ENCODE results near the gene MUC12. TPM values are rescaled to one million over a fixed set of nuclear protein-coding genes. Genes with fewer than 3 reads are reported as not detected.
"Not testable (repeated sequence)": the region's sequence is repeated elsewhere in the genome, so short reads cannot be mapped to it uniquely, and the experiment has no call there.

The MUC12 gene, protein sequence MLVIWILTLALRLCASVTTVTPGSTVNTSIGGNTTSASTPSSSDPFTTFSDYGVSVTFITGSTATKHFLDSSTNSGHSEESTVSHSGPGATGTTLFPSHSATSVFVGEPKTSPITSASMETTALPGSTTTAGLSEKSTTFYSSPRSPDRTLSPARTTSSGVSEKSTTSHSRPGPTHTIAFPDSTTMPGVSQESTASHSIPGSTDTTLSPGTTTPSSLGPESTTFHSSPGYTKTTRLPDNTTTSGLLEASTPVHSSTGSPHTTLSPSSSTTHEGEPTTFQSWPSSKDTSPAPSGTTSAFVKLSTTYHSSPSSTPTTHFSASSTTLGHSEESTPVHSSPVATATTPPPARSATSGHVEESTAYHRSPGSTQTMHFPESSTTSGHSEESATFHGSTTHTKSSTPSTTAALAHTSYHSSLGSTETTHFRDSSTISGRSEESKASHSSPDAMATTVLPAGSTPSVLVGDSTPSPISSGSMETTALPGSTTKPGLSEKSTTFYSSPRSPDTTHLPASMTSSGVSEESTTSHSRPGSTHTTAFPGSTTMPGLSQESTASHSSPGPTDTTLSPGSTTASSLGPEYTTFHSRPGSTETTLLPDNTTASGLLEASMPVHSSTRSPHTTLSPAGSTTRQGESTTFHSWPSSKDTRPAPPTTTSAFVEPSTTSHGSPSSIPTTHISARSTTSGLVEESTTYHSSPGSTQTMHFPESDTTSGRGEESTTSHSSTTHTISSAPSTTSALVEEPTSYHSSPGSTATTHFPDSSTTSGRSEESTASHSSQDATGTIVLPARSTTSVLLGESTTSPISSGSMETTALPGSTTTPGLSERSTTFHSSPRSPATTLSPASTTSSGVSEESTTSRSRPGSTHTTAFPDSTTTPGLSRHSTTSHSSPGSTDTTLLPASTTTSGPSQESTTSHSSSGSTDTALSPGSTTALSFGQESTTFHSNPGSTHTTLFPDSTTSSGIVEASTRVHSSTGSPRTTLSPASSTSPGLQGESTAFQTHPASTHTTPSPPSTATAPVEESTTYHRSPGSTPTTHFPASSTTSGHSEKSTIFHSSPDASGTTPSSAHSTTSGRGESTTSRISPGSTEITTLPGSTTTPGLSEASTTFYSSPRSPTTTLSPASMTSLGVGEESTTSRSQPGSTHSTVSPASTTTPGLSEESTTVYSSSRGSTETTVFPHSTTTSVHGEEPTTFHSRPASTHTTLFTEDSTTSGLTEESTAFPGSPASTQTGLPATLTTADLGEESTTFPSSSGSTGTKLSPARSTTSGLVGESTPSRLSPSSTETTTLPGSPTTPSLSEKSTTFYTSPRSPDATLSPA (N-terminal part only)
- total RNA-seq (2014; rRNA removed; shearing (Covaris generic)), result 1.8 and 10.4 TPM in 2 replicates

DNA sequence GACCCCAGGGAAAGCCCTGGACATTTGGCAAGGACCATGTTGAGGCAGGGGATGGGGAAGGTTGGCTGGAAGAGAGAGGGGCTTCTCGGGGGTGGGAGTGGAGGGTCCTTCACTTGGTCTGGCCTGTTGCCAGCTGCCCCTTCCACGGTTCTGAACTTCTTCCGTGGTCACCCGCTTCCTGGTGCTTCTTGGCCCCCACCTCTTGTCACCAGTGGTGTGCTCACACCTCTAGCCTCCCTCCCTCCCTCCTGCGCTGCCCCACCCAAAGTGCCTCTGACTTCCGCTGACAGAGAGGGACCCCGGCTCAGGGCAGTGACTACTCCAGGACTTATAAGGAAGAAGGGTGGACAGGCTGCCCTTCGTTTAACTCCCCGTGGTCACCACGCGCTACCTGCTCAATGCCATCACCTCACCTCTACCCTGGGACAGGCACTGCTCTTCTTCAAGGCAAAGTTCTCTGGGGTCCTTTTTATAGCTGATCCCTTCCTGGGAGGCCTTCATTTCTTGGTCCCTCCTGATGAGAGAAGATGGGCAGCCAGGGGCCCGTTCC is at the start of gene MUC12:
TSS of gene MUC12 (plus strand) at position 500 of the 550 bp plus-strand sequence. CDS start 58 bp downstream, outside the sequence.
- Histone ChIP-seq H3K27me3 (ENCODE audit: control insufficient read depth, insufficient read depth, low read length) (peaks cover 21% of the 10 kb centered on the region), H3K4me3 (ENCODE audit: insufficient read depth, low read depth, low read length) (no peak within 1 kb of the TSS), H3K36me3 (replicated peaks; ENCODE audit: control insufficient read depth, insufficient read depth, low read length) (no peaks in the 10 kb centered on the region; the same call in none of the 2 replicates)
- DNase-seq, result no peak

DNA sequence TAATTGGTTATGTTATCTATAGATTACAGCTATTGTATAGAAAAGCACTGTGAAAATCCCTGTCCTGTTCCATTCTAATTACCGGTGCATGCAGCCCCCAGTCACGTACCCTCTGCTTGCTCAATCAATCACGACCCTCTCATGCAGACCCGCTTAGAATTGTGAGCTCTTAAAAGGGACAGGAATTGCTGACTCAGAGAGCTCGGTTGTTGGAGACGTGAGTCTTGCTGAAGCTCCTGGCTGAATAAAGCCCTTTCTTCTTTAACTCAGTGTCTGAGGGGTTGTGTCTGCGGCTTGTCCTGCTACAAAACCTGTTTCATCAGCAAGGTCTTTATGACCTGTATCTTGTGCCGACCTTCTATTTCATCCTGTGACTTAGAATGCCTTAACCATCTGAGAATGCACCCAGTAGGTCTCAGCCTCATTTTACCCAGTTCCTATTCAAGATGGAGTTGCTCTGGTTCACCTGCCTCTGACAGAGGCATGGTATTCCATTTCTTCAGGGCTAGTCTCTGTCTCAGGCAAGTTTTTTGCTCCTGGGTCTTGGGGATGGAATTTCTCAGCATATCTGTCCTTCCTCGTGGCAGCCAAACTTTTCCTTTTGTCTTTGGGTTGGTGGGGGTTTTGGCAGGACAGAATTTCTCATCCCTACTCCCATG is 49.5 kb upstream of the MUC12 start:
- H3K4me3 ChIP-seq (ENCODE audit: insufficient read depth, low read depth, low read length); H3K36me3 ChIP-seq (replicated peaks; ENCODE audit: control insufficient read depth, insufficient read depth, low read length); H3K27me3 ChIP-seq (ENCODE audit: control insufficient read depth, insufficient read depth, low read length); DNase-seq: not testable (repeated sequence)

DNA sequence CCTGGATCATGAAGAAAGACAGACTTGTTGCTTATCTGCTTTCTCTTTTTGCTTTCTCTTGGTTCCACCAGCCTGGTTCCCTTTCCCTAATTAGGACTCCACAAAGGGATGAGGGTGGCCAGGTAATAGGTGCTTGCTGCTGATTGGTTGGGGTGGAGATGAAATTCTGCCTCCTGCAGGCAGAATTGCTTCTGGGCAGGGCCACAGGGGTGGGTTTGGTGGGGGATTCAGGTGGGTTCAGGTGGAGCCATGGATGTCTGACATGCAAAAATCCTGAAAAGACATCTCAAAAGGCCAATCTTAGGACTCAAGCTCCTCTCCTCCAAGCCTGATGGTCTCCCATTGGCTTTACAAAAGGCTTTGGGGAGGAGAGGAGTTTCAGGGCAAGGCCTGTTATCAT is 48.3 kb upstream of the MUC12 start:
- no peaks in the 10 kb centered on the region for H3K36me3 ChIP-seq (replicated peaks; ENCODE audit: control insufficient read depth, insufficient read depth, low read length)
- no peak overlapping the region for H3K4me3 ChIP-seq (ENCODE audit: insufficient read depth, low read depth, low read length)
- H3K27me3 ChIP-seq (ENCODE audit: control insufficient read depth, insufficient read depth, low read length), result no peaks in the 10 kb centered on the region
- no peak for DNase-seq

DNA sequence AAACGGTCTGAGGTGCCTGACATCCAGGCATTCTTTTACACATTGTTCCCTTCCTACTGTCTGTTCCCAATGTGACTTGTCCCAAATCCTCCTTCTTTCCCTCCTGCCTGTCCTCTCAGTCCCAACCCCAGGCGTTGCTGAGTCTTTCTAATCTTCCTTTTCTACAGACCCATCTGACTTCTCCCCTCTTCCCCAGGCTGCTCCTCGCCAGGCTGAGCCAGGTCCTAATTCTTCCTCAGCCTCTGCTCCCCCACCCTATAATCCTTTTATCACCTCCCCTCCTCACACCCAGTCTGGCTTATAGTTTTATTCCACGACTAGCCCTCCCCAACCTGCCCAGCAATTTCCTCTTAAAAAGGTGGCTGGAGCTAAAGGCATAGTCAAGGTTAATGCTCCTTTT is 45.7 kb upstream of the MUC12 start:
- H3K36me3 ChIP-seq (replicated peaks; ENCODE audit: control insufficient read depth, insufficient read depth, low read length); H3K27me3 ChIP-seq (ENCODE audit: control insufficient read depth, insufficient read depth, low read length); DNase-seq; H3K4me3 ChIP-seq (ENCODE audit: insufficient read depth, low read depth, low read length): not testable (repeated sequence)

GRCh38 chr7:100929808-100930174 is 39.6 kb upstream of the MUC12 start:
- H3K36me3 ChIP-seq (replicated peaks; ENCODE audit: control insufficient read depth, insufficient read depth, low read length), result no peaks in the 10 kb centered on the region; the same call in 1 of the 2 replicates
- no peak for DNase-seq
- no peaks in the 10 kb centered on the region for H3K27me3 ChIP-seq (ENCODE audit: control insufficient read depth, insufficient read depth, low read length)
- no peak overlapping the region for H3K4me3 ChIP-seq (ENCODE audit: insufficient read depth, low read depth, low read length)

GRCh38 chr7:100933734-100934133 is 35.6 kb upstream of the MUC12 start:
- Histone ChIP-seq H3K27me3 (ENCODE audit: control insufficient read depth, insufficient read depth, low read length) (no peaks in the 10 kb centered on the region), H3K4me3 (ENCODE audit: insufficient read depth, low read depth, low read length) (no peak overlapping the region), H3K36me3 (replicated peaks; ENCODE audit: control insufficient read depth, insufficient read depth, low read length) (no peaks in the 10 kb centered on the region)
- no peak for DNase-seq

DNA sequence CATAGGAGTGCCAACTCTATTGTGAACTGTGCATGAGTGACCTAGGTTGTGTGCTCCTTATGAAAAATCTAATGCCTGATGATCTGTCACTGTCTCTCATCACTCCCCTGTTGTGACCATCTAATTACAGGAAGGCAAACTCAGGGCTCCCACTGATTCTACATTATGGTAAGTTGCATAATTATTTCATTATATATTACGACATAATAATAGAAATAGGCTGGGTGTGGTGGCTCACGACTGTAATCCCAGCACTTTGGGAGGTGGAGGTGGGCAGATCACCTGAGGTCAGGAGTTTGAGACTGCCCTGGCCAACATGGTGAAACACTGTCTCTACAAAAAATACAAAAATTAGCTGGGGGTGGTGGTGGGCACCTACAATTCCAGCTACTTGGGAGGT is 34.0 kb upstream of the MUC12 start:
- not testable (repeated sequence) for H3K27me3 ChIP-seq (ENCODE audit: control insufficient read depth, insufficient read depth, low read length); H3K4me3 ChIP-seq (ENCODE audit: insufficient read depth, low read depth, low read length); H3K36me3 ChIP-seq (replicated peaks; ENCODE audit: control insufficient read depth, insufficient read depth, low read length); DNase-seq

DNA sequence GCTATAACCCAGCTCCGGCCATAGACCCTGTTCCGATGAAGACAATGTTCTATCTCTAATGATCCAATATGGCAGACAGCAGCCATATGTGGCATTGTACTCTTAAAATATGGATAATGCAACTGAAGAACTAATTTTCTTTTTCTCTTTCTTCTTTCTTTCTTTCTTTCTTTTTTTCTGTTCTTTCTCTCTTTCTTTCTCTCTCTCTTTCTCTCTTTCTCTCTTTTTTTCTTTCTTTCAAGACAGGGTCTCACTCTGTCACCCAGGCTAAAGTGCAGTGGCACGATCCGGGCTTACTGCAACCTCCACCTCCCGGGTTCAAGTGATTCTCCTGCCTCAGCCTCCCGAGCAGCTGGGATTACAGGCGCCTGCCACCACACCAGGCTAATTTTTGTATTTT is 33.2 kb upstream of the MUC12 start:
- not testable (repeated sequence) for H3K4me3 ChIP-seq (ENCODE audit: insufficient read depth, low read depth, low read length); H3K27me3 ChIP-seq (ENCODE audit: control insufficient read depth, insufficient read depth, low read length); H3K36me3 ChIP-seq (replicated peaks; ENCODE audit: control insufficient read depth, insufficient read depth, low read length); DNase-seq

- H3K4me3 ChIP-seq (ENCODE audit: insufficient read depth, low read depth, low read length), result no peak overlapping the region
- no peaks in the 10 kb centered on the region for H3K27me3 ChIP-seq (ENCODE audit: control insufficient read depth, insufficient read depth, low read length)
- H3K36me3 ChIP-seq (replicated peaks; ENCODE audit: control insufficient read depth, insufficient read depth, low read length), result peaks cover 1% of the 10 kb centered on the region
- no peak for DNase-seq
Measured at GRCh38 chr7:100942045-100942774, 27.2 kb upstream of the MUC12 start.

DNA sequence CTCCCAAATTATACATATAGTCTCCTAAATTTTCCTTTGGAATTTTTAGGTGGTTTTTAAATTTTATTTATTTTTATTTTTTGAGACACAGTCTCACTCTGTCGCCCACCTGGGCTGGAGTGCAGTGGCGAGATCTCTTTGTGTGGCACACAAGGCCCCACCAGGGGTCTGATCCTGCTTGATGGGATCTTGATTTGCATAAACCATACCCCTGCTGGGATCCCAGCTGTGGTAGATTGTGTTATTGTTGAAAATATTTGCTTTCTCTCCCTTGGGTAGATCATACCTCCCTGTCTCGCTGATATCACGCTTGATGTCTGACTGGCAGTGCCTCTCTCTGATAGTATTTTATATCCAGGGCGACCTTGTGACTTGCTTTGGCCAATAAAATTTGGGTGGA is 25.7 kb upstream of the MUC12 start:
- Histone ChIP-seq H3K27me3 (ENCODE audit: control insufficient read depth, insufficient read depth, low read length) (no peaks in the 10 kb centered on the region), H3K4me3 (ENCODE audit: insufficient read depth, low read depth, low read length) (no peak overlapping the region), H3K36me3 (replicated peaks; ENCODE audit: control insufficient read depth, insufficient read depth, low read length) (peaks cover 1% of the 10 kb centered on the region)
- peak; percentile 45 for DNase-seq

DNA sequence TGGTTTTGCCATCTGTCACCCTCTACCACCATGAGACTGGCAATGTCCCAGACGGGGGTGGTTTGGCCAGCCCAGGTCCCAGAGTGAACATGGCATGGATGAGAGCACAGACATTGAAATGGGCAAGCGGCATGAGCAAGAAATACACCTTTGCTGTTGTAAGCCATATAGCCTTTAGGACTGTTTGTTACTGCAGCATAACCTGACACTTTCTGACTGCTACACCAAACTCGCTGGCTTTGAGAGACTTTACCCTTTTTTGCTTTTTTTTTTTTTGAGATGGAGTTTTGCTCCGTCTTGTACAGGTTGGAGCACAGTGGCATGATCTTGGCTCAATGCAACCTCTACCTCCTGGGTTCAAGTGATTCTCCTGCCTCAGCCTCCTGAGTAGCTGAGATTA is 25.2 kb upstream of the MUC12 start:
- no peak overlapping the region for H3K4me3 ChIP-seq (ENCODE audit: insufficient read depth, low read depth, low read length)
- H3K27me3 ChIP-seq (ENCODE audit: control insufficient read depth, insufficient read depth, low read length), result no peaks in the 10 kb centered on the region
- no peak for DNase-seq
- H3K36me3 ChIP-seq (replicated peaks; ENCODE audit: control insufficient read depth, insufficient read depth, low read length), result peaks cover 1% of the 10 kb centered on the region

GRCh38 chr7:100946111-100946510 is 23.3 kb upstream of the MUC12 start:
- H3K36me3 ChIP-seq (replicated peaks; ENCODE audit: control insufficient read depth, insufficient read depth, low read length), result peaks cover 1% of the 10 kb centered on the region
- H3K27me3 ChIP-seq (ENCODE audit: control insufficient read depth, insufficient read depth, low read length), result no peaks in the 10 kb centered on the region
- H3K4me3 ChIP-seq (ENCODE audit: insufficient read depth, low read depth, low read length), result no peak overlapping the region
- no peak for DNase-seq

DNA sequence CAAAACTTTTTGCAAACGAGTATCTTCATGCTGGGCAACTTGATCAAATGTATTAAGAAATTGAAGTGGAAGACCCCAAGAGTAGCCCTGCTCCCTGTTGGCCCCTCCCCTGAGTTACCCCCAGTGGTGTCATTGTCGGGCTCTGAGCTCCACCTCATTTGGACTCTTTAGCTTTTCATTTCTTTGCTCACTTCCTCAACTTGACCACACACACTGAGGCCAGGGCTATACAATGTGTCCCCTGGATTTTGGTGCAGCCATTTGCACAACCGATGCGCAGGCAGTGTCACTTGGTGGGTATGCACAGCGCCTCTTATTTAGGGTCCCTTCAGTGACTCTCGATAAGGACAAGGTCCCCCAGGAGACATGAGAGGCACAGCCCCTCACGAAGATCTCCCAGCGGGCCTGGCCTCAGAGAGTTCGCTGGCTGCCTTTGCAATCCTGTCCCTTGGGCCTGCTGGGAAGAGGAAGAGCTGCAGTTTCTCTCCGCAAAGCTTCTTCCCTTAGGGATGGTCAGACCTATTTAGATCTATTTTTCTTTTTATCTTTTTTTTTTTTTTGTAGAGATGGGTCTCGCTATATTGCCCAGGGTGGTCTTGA is 22.5 kb upstream of the MUC12 start:
- Histone ChIP-seq H3K4me3 (ENCODE audit: insufficient read depth, low read depth, low read length) (no peak overlapping the region), H3K27me3 (ENCODE audit: control insufficient read depth, insufficient read depth, low read length) (no peaks in the 10 kb centered on the region), H3K36me3 (replicated peaks; ENCODE audit: control insufficient read depth, insufficient read depth, low read length) (peaks cover 1% of the 10 kb centered on the region)
- no peak for DNase-seq
